Karpas-422 (cell line): ENCODE measurements around the gene THSD4. TPM values are rescaled to one million over a fixed set of nuclear protein-coding genes. Genes with fewer than 3 reads are reported as not detected.

Experiments
- DNase-seq: peaks from one replicate; pipeline ENCODE4 v3.0.0-alpha.2; 2015
- H2AFZ ChIP-seq: fragments of 200-600 bp; sonication (generic); 2 replicates; pipeline ENCODE4 v1.6.1; 2014; ENCODE audit warnings: antibody characterized with exemption, low read length, mixed read lengths
- H3K27ac ChIP-seq: fragments of 200-600 bp; sonication (generic); 2 replicates; pipeline ENCODE4 v1.5.1; 2014; ENCODE audit warnings: mild to moderate bottlenecking, low read length, moderate library complexity
- H3K27me3 ChIP-seq: fragments of 200-600 bp; sonication (generic); 2 replicates; pipeline ENCODE4 v1.6.1; 2014; ENCODE audit warnings: low read length, mixed read lengths
- H3K36me3 ChIP-seq: fragments of 200-600 bp; sonication (generic); 2 replicates; pipeline ENCODE4 v1.6.1; 2014; ENCODE audit warnings: low read length, mixed read lengths; ENCODE audit not compliant: insufficient read depth
- H3K4me1 ChIP-seq: fragments of 200-600 bp; sonication (generic); 2 replicates; pipeline ENCODE4 v1.6.1; 2014; ENCODE audit warnings: mild to moderate bottlenecking, low read length, mixed read lengths
- H3K4me2 ChIP-seq: fragments of 200-600 bp; sonication (generic); 2 replicates; pipeline ENCODE4 v1.6.1; 2014; ENCODE audit warnings: low read length, low read depth, mild to moderate bottlenecking; ENCODE audit not compliant: poor library complexity, severe bottlenecking
- H3K4me3 ChIP-seq: fragments of 200-600 bp; sonication (generic); 2 replicates; pipeline ENCODE4 v1.5.1; 2014; ENCODE audit warnings: mild to moderate bottlenecking, antibody characterized with exemption, low read length, mixed read lengths
- H3K79me2 ChIP-seq: fragments of 200-600 bp; sonication (generic); 2 replicates; pipeline ENCODE4 v1.6.1; 2014; ENCODE audit warnings: mild to moderate bottlenecking, low read length, mixed read lengths
- H3K9ac ChIP-seq: fragments of 200-600 bp; sonication (generic); 2 replicates; pipeline ENCODE4 v1.6.0; 2014; ENCODE audit warnings: low read length
- H3K9me2 ChIP-seq: fragments of 200-600 bp; sonication (generic), shearing (Covaris generic); replicated peaks from 2 replicates; pipeline ENCODE4 v1.6.0; 2014; ENCODE audit warnings: mild to moderate bottlenecking, low read length, moderate library complexity; ENCODE audit not compliant: insufficient read depth
- H3K9me3 ChIP-seq: fragments of 300-700, 200-600 bp; sonication (generic); 2 replicates; pipeline ENCODE4 v1.6.1; 2014; ENCODE audit warnings: low read length, mixed read lengths
- H4K20me1 ChIP-seq: fragments of 200-600 bp; sonication (generic); 2 replicates; pipeline ENCODE4 v1.6.1; 2014; ENCODE audit warnings: mild to moderate bottlenecking, antibody characterized with exemption, low read length, low read depth; ENCODE audit not compliant: insufficient read depth
- total RNA-seq: library from RNA; depleted of rRNA; stranded (reverse); fragments of >200 nt; shearing (Covaris generic); gene quantifications from 2 replicates; pipeline ENCODE4 v1.2.3, GENCODE V29; 2014; ENCODE audit warnings: low replicate concordance

THSD4 gene
- total RNA-seq, 1 experiment from 2014 or later: 0.11 TPM

- no peak overlapping the region for H3K4me2 ChIP-seq
- no peaks in the 10 kb centered on the region for H3K27me3 ChIP-seq
- H3K4me3 ChIP-seq: no peak overlapping the region
- H2AFZ ChIP-seq: no peak overlapping the region
- no peaks in the 10 kb centered on the region for H3K36me3 ChIP-seq
- H3K9me3 ChIP-seq: no peaks in the 10 kb centered on the region
- H3K9ac ChIP-seq: no peak overlapping the region
- no peak overlapping the region for H3K27ac ChIP-seq
- peaks cover 15% of the 10 kb centered on the region for H3K4me1 ChIP-seq
- no peak for DNase-seq
- no peaks in the 10 kb centered on the region for H4K20me1 ChIP-seq
- H3K79me2 ChIP-seq: no peaks in the 10 kb centered on the region
- no peaks in the 10 kb centered on the region for H3K9me2 ChIP-seq
These were observed 662.1 kb downstream of the THSD4 start for GRCh38 chr15:71777216-71777943.

GRCh38 chr15:71779073-71779797, 664.0 kb downstream of the THSD4 start:
- no peaks in the 10 kb centered on the region for H3K36me3 ChIP-seq
- peaks cover 15% of the 10 kb centered on the region for H3K4me1 ChIP-seq
- no peaks in the 10 kb centered on the region for H3K9me2 ChIP-seq
- H3K9ac ChIP-seq: no peak overlapping the region
- DNase-seq: no peak
- no peak overlapping the region for H3K4me2 ChIP-seq
- no peak overlapping the region for H3K4me3 ChIP-seq
- H2AFZ ChIP-seq: no peak overlapping the region
- no peaks in the 10 kb centered on the region for H3K9me3 ChIP-seq
- H3K27ac ChIP-seq: no peak overlapping the region
- no peaks in the 10 kb centered on the region for H3K79me2 ChIP-seq
- H3K27me3 ChIP-seq: no peaks in the 10 kb centered on the region
- no peaks in the 10 kb centered on the region for H4K20me1 ChIP-seq

- H3K36me3 ChIP-seq: no peaks in the 10 kb centered on the region
- DNase-seq: peak; percentile 88
- no peaks in the 10 kb centered on the region for H3K27me3 ChIP-seq
- peaks cover 15% of the 10 kb centered on the region for H3K4me1 ChIP-seq
- H3K9me3 ChIP-seq: no peaks in the 10 kb centered on the region
- no peaks in the 10 kb centered on the region for H3K79me2 ChIP-seq
- H3K4me3 ChIP-seq: no peak overlapping the region
- H3K27ac ChIP-seq: no peak overlapping the region
- no peak overlapping the region for H3K9ac ChIP-seq
- H3K9me2 ChIP-seq: no peaks in the 10 kb centered on the region
- peak overlapping the region; percentile 38 for H3K4me2 ChIP-seq
- H4K20me1 ChIP-seq: no peaks in the 10 kb centered on the region
- no peak overlapping the region for H2AFZ ChIP-seq
These were observed 665.1 kb downstream of the THSD4 start for GRCh38 chr15:71780115-71780976.

- Histone ChIP-seq H3K4me2 (peak overlapping the region; percentile 15), H3K9me3 (no peaks in the 10 kb centered on the region), H3K9me2 (no peaks in the 10 kb centered on the region), H4K20me1 (no peaks in the 10 kb centered on the region), H3K9ac (0 out of 2 replicates have a peak overlapping the region, but pooled peaks have one; percentile 5), H2AFZ (peak overlapping the region; percentile 27; the same call in 1 of the 2 replicates), H3K4me3 (no peak overlapping the region), H3K27me3 (no peaks in the 10 kb centered on the region), H3K36me3 (no peaks in the 10 kb centered on the region), H3K27ac (no peak overlapping the region), H3K4me1 (peaks cover 15% of the 10 kb centered on the region), H3K79me2 (no peaks in the 10 kb centered on the region)
- no peak for DNase-seq
These were observed 666.1 kb downstream of the THSD4 start for GRCh38 chr15:71781179-71781964.

GRCh38 chr15:71781965-71782265, 666.6 kb downstream of the THSD4 start:
- no peaks in the 10 kb centered on the region for H3K9me3 ChIP-seq
- no peak overlapping the region for H3K4me3 ChIP-seq
- H3K4me2 ChIP-seq: no peak overlapping the region
- H3K27ac ChIP-seq: no peak overlapping the region
- no peak overlapping the region for H2AFZ ChIP-seq
- no peaks in the 10 kb centered on the region for H3K9me2 ChIP-seq
- H3K9ac ChIP-seq: no peak overlapping the region
- H3K79me2 ChIP-seq: no peaks in the 10 kb centered on the region
- H4K20me1 ChIP-seq: no peaks in the 10 kb centered on the region
- no peaks in the 10 kb centered on the region for H3K36me3 ChIP-seq
- DNase-seq: no peak
- no peaks in the 10 kb centered on the region for H3K27me3 ChIP-seq
- peaks cover 15% of the 10 kb centered on the region for H3K4me1 ChIP-seq

GRCh38 chr15:71782422-71783165, 667.3 kb downstream of the THSD4 start:
- Histone ChIP-seq H4K20me1 (no peaks in the 10 kb centered on the region), H3K9me3 (no peaks in the 10 kb centered on the region), H3K4me1 (peaks cover 15% of the 10 kb centered on the region), H3K36me3 (no peaks in the 10 kb centered on the region), H3K9me2 (no peaks in the 10 kb centered on the region), H3K27ac (no peak overlapping the region), H3K27me3 (no peaks in the 10 kb centered on the region), H2AFZ (no peak overlapping the region), H3K9ac (no peak overlapping the region), H3K4me3 (no peak overlapping the region), H3K79me2 (no peaks in the 10 kb centered on the region), H3K4me2 (no peak overlapping the region)
- no peak for DNase-seq

- no peaks in the 10 kb centered on the region for H3K27me3 ChIP-seq
- H3K4me2 ChIP-seq: no peak overlapping the region
- no peaks in the 10 kb centered on the region for H3K79me2 ChIP-seq
- no peaks in the 10 kb centered on the region for H3K9me2 ChIP-seq
- no peaks in the 10 kb centered on the region for H4K20me1 ChIP-seq
- no peak overlapping the region for H3K27ac ChIP-seq
- H3K4me1 ChIP-seq: peaks cover 15% of the 10 kb centered on the region
- no peak overlapping the region for H3K9ac ChIP-seq
- no peak overlapping the region for H2AFZ ChIP-seq
- no peak overlapping the region for H3K4me3 ChIP-seq
- no peaks in the 10 kb centered on the region for H3K36me3 ChIP-seq
- DNase-seq: no peak
- H3K9me3 ChIP-seq: no peaks in the 10 kb centered on the region
These were observed 669.4 kb downstream of the THSD4 start for GRCh38 chr15:71784719-71785118.
